K562 (cell line): ENCODE data around the gene GSTA5.

Experiments used
- EP300 ChIP-seq: IDR thresholded peaks from 2 replicates; pipeline ENCODE4 v1.6.1; 2012; ENCODE audit warnings: low read length, improper control_type of control experiment
- MAZ ChIP-seq, 2 experiments: fragments of 450-650 bp in 1 of 2; sonication (generic) in 1 of 2; formaldehyde crosslinking; IDR thresholded peaks in 1 of 2; conservative IDR thresholded peaks in 1 of 2; 2 replicates each; pipeline versions ENCODE4 v1.4.0 to v1.5.0; 2020; ENCODE audit warnings: mild to moderate bottlenecking in 1 of 2, missing genetic modification reagents in 1 of 2
- POLR2A ChIP-seq: fragments of 450-650 bp; conservative IDR thresholded peaks from 2 replicates; pipeline ENCODE4 v1.6.1; 2016
- TGIF2 ChIP-seq: sonication (generic); formaldehyde crosslinking; IDR thresholded peaks from 2 replicates; pipeline ENCODE4 v1.8.1; 2022; ENCODE audit warnings: mild to moderate bottlenecking, missing genetic modification reagents, moderate library complexity
- ZBTB7A ChIP-seq: IDR thresholded peaks from 2 replicates; pipeline ENCODE4 v1.6.1; 2011; ENCODE audit warnings: low read depth, mild to moderate bottlenecking, low read length, moderate library complexity, borderline replicate concordance; ENCODE audit not compliant: control insufficient read depth
- ZNF445 ChIP-seq: fragments of 250-450 bp; sonication (Bioruptor Pico); IDR thresholded peaks from 2 replicates; pipeline ENCODE4 v1.4.0; 2020; ENCODE audit warnings: low read depth, mild to moderate bottlenecking, moderate library complexity
- TF ChIP-seq, protein P1 (sequence below), 3 experiments: IDR thresholded peaks in 2 of 3; conservative IDR thresholded peaks in 1 of 3; 2 replicates each; pipeline ENCODE4 v1.5.1; 2011 to 2012; ENCODE audit warnings: low read length in 3 of 3, mild to moderate bottlenecking in 3 of 3, control low read depth in 2 of 3, improper control_type of control experiment in 1 of 3, inconsistent platforms in 1 of 3, low read depth in 1 of 3, mixed read lengths in 1 of 3, moderate library complexity in 1 of 3; ENCODE audit not compliant: insufficient read depth in 2 of 3
- TF ChIP-seq, protein P2 (sequence below): sonication (generic); formaldehyde crosslinking; IDR thresholded peaks from 2 replicates; pipeline ENCODE4 v1.8.0; 2022; ENCODE audit warnings: mild to moderate bottlenecking, missing genetic modification reagents
- TF ChIP-seq, protein P3 (sequence below): fragments of 250-450 bp; sonication (Bioruptor Pico); IDR thresholded peaks from 2 replicates; pipeline ENCODE4 v1.5.1; 2021; ENCODE audit warnings: mild to moderate bottlenecking

- TF ChIP-seq, protein P1, sequence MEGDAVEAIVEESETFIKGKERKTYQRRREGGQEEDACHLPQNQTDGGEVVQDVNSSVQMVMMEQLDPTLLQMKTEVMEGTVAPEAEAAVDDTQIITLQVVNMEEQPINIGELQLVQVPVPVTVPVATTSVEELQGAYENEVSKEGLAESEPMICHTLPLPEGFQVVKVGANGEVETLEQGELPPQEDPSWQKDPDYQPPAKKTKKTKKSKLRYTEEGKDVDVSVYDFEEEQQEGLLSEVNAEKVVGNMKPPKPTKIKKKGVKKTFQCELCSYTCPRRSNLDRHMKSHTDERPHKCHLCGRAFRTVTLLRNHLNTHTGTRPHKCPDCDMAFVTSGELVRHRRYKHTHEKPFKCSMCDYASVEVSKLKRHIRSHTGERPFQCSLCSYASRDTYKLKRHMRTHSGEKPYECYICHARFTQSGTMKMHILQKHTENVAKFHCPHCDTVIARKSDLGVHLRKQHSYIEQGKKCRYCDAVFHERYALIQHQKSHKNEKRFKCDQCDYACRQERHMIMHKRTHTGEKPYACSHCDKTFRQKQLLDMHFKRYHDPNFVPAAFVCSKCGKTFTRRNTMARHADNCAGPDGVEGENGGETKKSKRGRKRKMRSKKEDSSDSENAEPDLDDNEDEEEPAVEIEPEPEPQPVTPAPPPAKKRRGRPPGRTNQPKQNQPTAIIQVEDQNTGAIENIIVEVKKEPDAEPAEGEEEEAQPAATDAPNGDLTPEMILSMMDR (IDR thresholded peaks at IDR 0.05 in 2 of 3, conservative IDR thresholded peaks at IDR 0.05 in 1 of 3; ENCODE audit: insufficient read depth in 2 of 3, low read depth in 1 of 3, low read length in 3 of 3), result no peak
- TF ChIP-seq TGIF2 (CRISPR knock-in tag), result no peak
- TF ChIP-seq, protein P2, sequence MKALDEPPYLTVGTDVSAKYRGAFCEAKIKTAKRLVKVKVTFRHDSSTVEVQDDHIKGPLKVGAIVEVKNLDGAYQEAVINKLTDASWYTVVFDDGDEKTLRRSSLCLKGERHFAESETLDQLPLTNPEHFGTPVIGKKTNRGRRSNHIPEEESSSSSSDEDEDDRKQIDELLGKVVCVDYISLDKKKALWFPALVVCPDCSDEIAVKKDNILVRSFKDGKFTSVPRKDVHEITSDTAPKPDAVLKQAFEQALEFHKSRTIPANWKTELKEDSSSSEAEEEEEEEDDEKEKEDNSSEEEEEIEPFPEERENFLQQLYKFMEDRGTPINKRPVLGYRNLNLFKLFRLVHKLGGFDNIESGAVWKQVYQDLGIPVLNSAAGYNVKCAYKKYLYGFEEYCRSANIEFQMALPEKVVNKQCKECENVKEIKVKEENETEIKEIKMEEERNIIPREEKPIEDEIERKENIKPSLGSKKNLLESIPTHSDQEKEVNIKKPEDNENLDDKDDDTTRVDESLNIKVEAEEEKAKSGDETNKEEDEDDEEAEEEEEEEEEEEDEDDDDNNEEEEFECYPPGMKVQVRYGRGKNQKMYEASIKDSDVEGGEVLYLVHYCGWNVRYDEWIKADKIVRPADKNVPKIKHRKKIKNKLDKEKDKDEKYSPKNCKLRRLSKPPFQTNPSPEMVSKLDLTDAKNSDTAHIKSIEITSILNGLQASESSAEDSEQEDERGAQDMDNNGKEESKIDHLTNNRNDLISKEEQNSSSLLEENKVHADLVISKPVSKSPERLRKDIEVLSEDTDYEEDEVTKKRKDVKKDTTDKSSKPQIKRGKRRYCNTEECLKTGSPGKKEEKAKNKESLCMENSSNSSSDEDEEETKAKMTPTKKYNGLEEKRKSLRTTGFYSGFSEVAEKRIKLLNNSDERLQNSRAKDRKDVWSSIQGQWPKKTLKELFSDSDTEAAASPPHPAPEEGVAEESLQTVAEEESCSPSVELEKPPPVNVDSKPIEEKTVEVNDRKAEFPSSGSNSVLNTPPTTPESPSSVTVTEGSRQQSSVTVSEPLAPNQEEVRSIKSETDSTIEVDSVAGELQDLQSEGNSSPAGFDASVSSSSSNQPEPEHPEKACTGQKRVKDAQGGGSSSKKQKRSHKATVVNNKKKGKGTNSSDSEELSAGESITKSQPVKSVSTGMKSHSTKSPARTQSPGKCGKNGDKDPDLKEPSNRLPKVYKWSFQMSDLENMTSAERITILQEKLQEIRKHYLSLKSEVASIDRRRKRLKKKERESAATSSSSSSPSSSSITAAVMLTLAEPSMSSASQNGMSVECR (CRISPR knock-in tag), result no peak
- no peak for TF ChIP-seq ZBTB7A
- TF ChIP-seq POLR2A, result no peak
- TF ChIP-seq EP300, result no peak
- TF ChIP-seq, protein P3, sequence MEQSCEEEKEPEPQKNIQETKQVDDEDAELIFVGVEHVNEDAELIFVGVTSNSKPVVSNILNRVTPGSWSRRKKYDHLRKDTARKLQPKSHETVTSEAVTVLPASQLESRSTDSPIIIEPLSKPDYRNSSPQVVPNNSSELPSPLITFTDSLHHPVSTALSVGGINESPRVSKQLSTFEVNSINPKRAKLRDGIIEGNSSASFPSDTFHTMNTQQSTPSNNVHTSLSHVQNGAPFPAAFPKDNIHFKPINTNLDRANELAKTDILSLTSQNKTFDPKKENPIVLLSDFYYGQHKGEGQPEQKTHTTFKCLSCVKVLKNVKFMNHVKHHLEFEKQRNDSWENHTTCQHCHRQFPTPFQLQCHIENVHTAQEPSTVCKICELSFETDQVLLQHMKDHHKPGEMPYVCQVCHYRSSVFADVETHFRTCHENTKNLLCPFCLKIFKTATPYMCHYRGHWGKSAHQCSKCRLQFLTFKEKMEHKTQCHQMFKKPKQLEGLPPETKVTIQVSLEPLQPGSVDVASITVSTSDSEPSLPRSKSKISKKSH, result no peak
- TF ChIP-seq ZNF445 (CRISPR knock-in tag), result no peak
- TF ChIP-seq MAZ (CRISPR knock-in tag; conservative IDR thresholded peaks at IDR 0.05 in 1 of 2, IDR thresholded peaks at IDR 0.05 in 1 of 2), result no peak
Observed at GRCh38 chr6:52843605-52844004, 3.0 kb upstream of the GSTA5 start.
